C4-2B (cell line): ENCODE measurements around the gene ESRRG.

Experiments used
- ZFX ChIP-seq: fragments of 450-650 bp; IDR thresholded peaks from 2 replicates; pipeline ENCODE4 v1.6.1; 2017
- TF ChIP-seq, protein P1 (sequence below): fragments of 450-650 bp; conservative IDR thresholded peaks from 2 replicates; pipeline ENCODE4 v1.5.1; 2017; ENCODE audit warnings: mild to moderate bottlenecking

GRCh38 chr1:216705676-216706075 is 17.6 kb downstream of the ESRRG start:
- TF ChIP-seq, protein P1, sequence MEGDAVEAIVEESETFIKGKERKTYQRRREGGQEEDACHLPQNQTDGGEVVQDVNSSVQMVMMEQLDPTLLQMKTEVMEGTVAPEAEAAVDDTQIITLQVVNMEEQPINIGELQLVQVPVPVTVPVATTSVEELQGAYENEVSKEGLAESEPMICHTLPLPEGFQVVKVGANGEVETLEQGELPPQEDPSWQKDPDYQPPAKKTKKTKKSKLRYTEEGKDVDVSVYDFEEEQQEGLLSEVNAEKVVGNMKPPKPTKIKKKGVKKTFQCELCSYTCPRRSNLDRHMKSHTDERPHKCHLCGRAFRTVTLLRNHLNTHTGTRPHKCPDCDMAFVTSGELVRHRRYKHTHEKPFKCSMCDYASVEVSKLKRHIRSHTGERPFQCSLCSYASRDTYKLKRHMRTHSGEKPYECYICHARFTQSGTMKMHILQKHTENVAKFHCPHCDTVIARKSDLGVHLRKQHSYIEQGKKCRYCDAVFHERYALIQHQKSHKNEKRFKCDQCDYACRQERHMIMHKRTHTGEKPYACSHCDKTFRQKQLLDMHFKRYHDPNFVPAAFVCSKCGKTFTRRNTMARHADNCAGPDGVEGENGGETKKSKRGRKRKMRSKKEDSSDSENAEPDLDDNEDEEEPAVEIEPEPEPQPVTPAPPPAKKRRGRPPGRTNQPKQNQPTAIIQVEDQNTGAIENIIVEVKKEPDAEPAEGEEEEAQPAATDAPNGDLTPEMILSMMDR, result no peak
- TF ChIP-seq ZFX, result no peak
